ENCODE results near the gene MACROD1.

Gene MACROD1

GRCh38 chr11:64070314-64070681 is 95.6 kb downstream of the MACROD1 start:
- no peak for DNase-seq

GRCh38 chr11:64069401-64070313 is 96.3 kb downstream of the MACROD1 start:
- DNase-seq, result no peak

GRCh38 chr11:64068705-64069400 is 97.1 kb downstream of the MACROD1 start:
- no peak for DNase-seq

- no peak for DNase-seq
Measured at GRCh38 chr11:64067230-64067993, 98.5 kb downstream of the MACROD1 start.

GRCh38 chr11:64065712-64066111 is 100.2 kb downstream of the MACROD1 start:
- DNase-seq, result no peak

- DNase-seq, result no peak
Measured at GRCh38 chr11:64065141-64065465, 100.8 kb downstream of the MACROD1 start.

- DNase-seq, result no peak
Measured at GRCh38 chr11:64064374-64065140, 101.4 kb downstream of the MACROD1 start.

- DNase-seq, result no peak
Measured at GRCh38 chr11:64063777-64064176, 102.1 kb downstream of the MACROD1 start.

GRCh38 chr11:64062185-64063039 is 103.5 kb downstream of the MACROD1 start:
- DNase-seq, result no peak

- peak; percentile 29 for DNase-seq
Measured at GRCh38 chr11:64060861-64061444, 105.0 kb downstream of the MACROD1 start.

- DNase-seq, result no peak
Measured at GRCh38 chr11:64060263-64060860, 105.6 kb downstream of the MACROD1 start.

- DNase-seq, result no peak
Measured at GRCh38 chr11:64059339-64060140, 106.4 kb downstream of the MACROD1 start.

- DNase-seq, result no peak
Measured at GRCh38 chr11:64058494-64058893, 107.4 kb downstream of the MACROD1 start.

- DNase-seq, result no peak
Measured at GRCh38 chr11:64057890-64058289, 108.0 kb downstream of the MACROD1 start.

GRCh38 chr11:64056861-64057260 is 109.1 kb downstream of the MACROD1 start:
- no peak for DNase-seq

GRCh38 chr11:64056213-64056785 is 109.6 kb downstream of the MACROD1 start:
- DNase-seq, result no peak

- DNase-seq, result no peak
Measured at GRCh38 chr11:64055077-64055476, 110.8 kb downstream of the MACROD1 start.

GRCh38 chr11:64053699-64054098 is 112.2 kb downstream of the MACROD1 start:
- DNase-seq, result peak; percentile 14

GRCh38 chr11:64052938-64053622 is 112.8 kb downstream of the MACROD1 start:
- no peak for DNase-seq

Measured in fibroblast of upper back skin (primary cell).